DOHH2 (cell line): ENCODE results near the gene SLC39A13.

Source experiments
- CTCF ChIP-seq: fragments of 200-600 bp; sonication (generic); IDR thresholded peaks from one replicate; pipeline ENCODE4 v1.5.1; 2014; ENCODE audit warnings: antibody characterized with exemption, mild to moderate bottlenecking, low read depth, low read length; ENCODE audit not compliant: poor library complexity, severe bottlenecking
- EZH2phosphoT487 ChIP-seq: fragments of 200-600 bp; sonication (generic); IDR thresholded peaks from 2 replicates; pipeline ENCODE4 v1.6.1; 2017; ENCODE audit warnings: borderline replicate concordance, mild to moderate bottlenecking, antibody characterized with exemption, low read length, moderate library complexity, mixed read lengths

- TF ChIP-seq CTCF (no peak), EZH2phosphoT487 (no peak)
Observed at GRCh38 chr11:47443028-47443700, 34.8 kb downstream of the SLC39A13 start.
